ENCODE measurements around the gene OSBPL5.

OSBPL5 gene

DNA sequence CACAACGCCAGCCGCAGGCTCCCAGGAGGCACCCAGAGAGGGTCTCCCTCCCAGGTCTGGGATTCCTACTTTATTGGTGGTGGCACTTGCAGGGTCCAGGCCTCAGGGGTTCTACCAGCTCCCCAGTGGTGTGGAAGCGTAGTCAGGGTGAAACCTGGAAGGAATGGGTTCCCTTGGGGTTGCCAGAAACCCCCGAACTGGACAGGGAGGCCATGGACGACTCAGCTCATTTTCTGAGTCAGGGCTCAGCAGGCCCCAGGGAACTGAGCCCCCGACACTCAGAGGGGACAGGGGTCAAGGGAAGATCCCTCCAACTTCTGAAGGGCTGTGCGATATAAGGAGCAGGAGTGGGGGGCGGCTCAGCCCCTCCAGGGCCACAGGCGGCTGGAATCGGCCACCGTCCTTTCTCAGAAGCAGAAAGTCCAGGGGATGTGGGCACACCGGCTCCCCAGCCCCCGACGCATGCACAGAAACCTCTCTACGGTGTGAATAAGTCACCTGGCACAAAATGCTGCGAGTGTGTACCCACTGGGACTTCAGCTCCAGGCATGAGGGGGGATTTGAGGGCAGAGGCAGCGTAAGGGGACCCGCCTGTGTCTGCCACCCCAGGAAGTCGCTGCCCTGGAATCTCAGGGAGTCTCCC lies 28.4 kb upstream of the OSBPL5 start:
- WGBS (ENCODE audit: insufficient coverage): 87% methylated on average over 18 of the region's 19 CpGs
- Histone ChIP-seq H3K36me3 (ENCODE audit: control insufficient read depth in 4 of 4, insufficient read depth in 4 of 4, low read length in 3 of 4) (no peaks in the 10 kb centered on the region), H3K9me3 (ENCODE audit: control extremely low read depth in 1 of 5, control insufficient read depth in 4 of 5, insufficient read depth in 2 of 5, low read depth in 1 of 5, low read length in 4 of 5) (no peaks in the 10 kb centered on the region), H3K27ac (ENCODE audit: insufficient read depth in 1 of 2, low read depth in 1 of 2, low read length in 2 of 2, poor library complexity in 1 of 2, severe bottlenecking in 2 of 2) (no peak overlapping the region), H3K27me3 (replicated peaks in 2 of 5; ENCODE audit: control insufficient read depth in 4 of 5, insufficient read depth in 5 of 5, low read length in 4 of 5) (no peaks in the 10 kb centered on the region), H3K4me3 (ENCODE audit: control insufficient read depth in 1 of 7, extremely low read depth in 1 of 7, insufficient read depth in 4 of 7, low read depth in 2 of 7, low read length in 6 of 7) (no peak overlapping the region), H3K4me1 (ENCODE audit: control extremely low read depth in 1 of 4, control insufficient read depth in 4 of 4, insufficient read depth in 4 of 4, low read length in 3 of 4) (peaks cover 0 to 10% (median 2%) of the 10 kb centered on the region in 4 experiments)
- ChIA-PET CTCF (interaction anchor here (1.1 kb wide), 1 partner anchor 15 kb away, joined by 3 read pairs; no protein-coding TSS in a partner anchor), POLR2A (no interaction called here)
- no peak for DNase-seq

DNA sequence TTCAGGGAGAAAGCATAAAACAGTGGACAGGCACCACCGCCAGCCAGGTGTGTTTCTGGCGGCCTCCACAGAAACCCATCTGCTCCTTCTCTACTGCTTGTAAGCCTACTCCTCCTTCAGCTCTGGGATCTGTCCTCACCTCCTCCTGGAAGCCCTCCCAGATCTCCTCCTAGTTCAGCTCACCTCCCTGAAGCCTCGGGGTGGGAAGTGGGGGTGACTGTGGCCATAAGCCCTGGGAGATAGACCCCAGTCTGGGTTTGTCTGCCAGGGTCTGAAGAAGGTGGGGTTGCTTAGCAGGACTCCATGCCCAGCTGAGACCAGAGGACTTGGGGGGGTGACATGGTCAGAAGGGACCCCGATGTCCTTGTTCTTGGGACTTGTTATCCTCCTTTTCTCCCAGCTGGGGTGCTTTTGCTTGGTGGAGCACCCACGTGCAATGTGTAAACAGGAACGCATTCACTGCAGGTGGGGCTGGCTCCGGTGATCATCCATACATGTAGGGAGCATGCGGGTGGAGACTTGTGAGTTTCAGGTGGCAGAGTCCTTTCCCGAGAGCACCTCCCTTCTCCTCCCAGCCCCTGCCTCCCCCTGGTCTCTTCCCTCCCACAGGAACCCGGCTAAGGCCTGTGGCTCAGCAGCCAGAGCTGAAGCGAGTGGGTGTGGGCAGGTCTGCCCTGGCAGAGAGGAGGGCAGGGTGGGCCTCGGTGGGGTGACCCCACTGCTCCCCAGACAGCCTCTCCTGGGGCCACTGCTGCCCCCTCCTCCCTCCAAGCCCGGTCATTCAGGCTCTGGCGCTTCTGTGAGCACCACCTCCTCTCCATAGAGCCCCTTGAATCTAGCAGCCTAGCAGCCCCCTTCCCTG lies 27.6 kb upstream of the OSBPL5 start:
- Histone ChIP-seq H3K9me3 (ENCODE audit: control extremely low read depth in 1 of 5, control insufficient read depth in 4 of 5, insufficient read depth in 2 of 5, low read depth in 1 of 5, low read length in 4 of 5) (no peaks in the 10 kb centered on the region), H3K27me3 (replicated peaks in 2 of 5; ENCODE audit: control insufficient read depth in 4 of 5, insufficient read depth in 5 of 5, low read length in 4 of 5) (no peaks in the 10 kb centered on the region), H3K36me3 (ENCODE audit: control insufficient read depth in 4 of 4, insufficient read depth in 4 of 4, low read length in 3 of 4) (no peaks in the 10 kb centered on the region), H3K4me3 (ENCODE audit: control insufficient read depth in 1 of 7, extremely low read depth in 1 of 7, insufficient read depth in 4 of 7, low read depth in 2 of 7, low read length in 6 of 7) (no peak overlapping the region), H3K4me1 (ENCODE audit: control extremely low read depth in 1 of 4, control insufficient read depth in 4 of 4, insufficient read depth in 4 of 4, low read length in 3 of 4) (peaks cover 0 to 10% (median 2%) of the 10 kb centered on the region in 4 experiments), H3K27ac (ENCODE audit: insufficient read depth in 1 of 2, low read depth in 1 of 2, low read length in 2 of 2, poor library complexity in 1 of 2, severe bottlenecking in 2 of 2) (no peak overlapping the region)
- CTCF ChIA-PET: interaction anchor here (1.0 to 1.1 kb wide), 2 partner anchors 12 to 16 kb away, joined by 3 read pairs; no protein-coding TSS in a partner anchor
- WGBS (ENCODE audit: insufficient coverage): 94% methylated on average over 9 of the region's 14 CpGs
- DNase-seq: no peak
- POLR2A ChIA-PET: interaction anchor here (1.0 kb wide), 1 partner anchor 28 kb away, joined by 3 read pairs; no protein-coding TSS in a partner anchor

DNA sequence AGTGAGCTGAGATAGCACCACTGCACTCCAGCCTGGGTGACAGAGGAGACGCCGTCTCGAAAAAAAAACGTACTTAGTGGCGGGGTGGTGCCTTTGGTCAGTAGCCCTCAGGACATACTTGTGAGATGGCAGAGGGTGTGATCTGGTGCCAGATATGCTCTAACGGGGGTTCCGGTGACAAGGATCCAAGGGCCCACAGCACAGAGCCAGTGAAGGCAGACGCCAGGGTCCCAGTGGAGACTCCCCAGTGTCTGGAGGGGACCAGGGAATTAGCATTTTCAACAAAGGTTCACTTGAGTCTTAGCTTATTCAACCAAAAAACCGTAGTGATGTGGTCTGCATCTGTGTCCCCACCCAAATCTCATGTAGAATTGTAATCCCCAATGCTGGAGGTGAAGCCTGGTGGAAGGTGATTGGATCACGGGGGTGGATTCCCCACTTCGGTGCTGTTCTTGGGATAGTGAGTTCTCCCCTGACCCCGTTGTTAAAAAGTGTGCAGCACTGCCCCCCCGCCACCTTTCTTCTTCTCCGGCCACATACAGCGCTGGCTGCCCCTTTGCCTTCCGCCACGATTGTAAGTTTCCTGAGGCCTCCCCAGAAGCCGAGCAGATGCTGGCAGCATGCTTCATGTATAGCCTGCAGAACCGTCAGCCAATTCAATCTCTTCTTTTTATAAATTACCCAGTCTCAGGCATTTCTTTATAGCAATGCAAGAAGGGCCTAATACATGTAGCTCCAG lies 26.6 kb upstream of the OSBPL5 start:
- no peak overlapping the region for H3K4me3 ChIP-seq (ENCODE audit: control insufficient read depth in 1 of 7, extremely low read depth in 1 of 7, insufficient read depth in 4 of 7, low read depth in 2 of 7, low read length in 6 of 7)
- no peaks in the 10 kb centered on the region for H3K27me3 ChIP-seq (replicated peaks in 2 of 5; ENCODE audit: control insufficient read depth in 4 of 5, insufficient read depth in 5 of 5, low read length in 4 of 5)
- 97% methylated on average over 16 of the region's 19 CpGs for WGBS (ENCODE audit: insufficient coverage)
- H3K4me1 ChIP-seq (ENCODE audit: control extremely low read depth in 1 of 4, control insufficient read depth in 4 of 4, insufficient read depth in 4 of 4, low read length in 3 of 4): peaks cover 0 to 10% (median 2%) of the 10 kb centered on the region in 4 experiments
- ChIA-PET CTCF (interaction anchor here (1.0 kb wide), 1 partner anchor 13 kb away, joined by 3 read pairs; no protein-coding TSS in a partner anchor), POLR2A (interaction anchor here (1.0 kb wide), 1 partner anchor 27 kb away, joined by 3 read pairs; no protein-coding TSS in a partner anchor)
- DNase-seq: no peak
- no peaks in the 10 kb centered on the region for H3K9me3 ChIP-seq (ENCODE audit: control extremely low read depth in 1 of 5, control insufficient read depth in 4 of 5, insufficient read depth in 2 of 5, low read depth in 1 of 5, low read length in 4 of 5)
- H3K27ac ChIP-seq (ENCODE audit: insufficient read depth in 1 of 2, low read depth in 1 of 2, low read length in 2 of 2, poor library complexity in 1 of 2, severe bottlenecking in 2 of 2): no peak overlapping the region
- H3K36me3 ChIP-seq (ENCODE audit: control insufficient read depth in 4 of 4, insufficient read depth in 4 of 4, low read length in 3 of 4): no peaks in the 10 kb centered on the region

DNA sequence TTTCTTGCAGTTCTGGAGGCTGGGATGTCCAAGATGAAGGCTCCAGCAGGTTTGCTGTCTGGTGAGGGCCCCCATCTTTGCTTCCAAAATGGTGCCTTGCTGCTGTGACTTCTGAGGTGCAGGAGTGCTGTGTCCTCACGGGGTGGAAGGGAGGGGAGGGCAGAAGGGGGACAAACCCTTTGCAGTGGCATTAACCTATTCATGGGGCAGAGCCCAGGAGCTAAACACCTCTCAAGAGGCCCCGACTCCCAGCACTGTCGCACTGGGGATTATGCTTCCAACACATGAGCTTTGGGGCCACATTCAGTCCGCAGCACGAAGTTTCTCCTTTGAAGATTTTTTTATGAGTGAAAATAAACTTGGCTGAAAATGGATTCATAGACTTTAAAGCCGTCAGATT lies 25.5 kb upstream of the OSBPL5 start:
- Histone ChIP-seq H3K4me3 (ENCODE audit: control insufficient read depth in 1 of 7, extremely low read depth in 1 of 7, insufficient read depth in 4 of 7, low read depth in 2 of 7, low read length in 6 of 7) (no peak overlapping the region), H3K27me3 (replicated peaks in 2 of 5; ENCODE audit: control insufficient read depth in 4 of 5, insufficient read depth in 5 of 5, low read length in 4 of 5) (no peaks in the 10 kb centered on the region), H3K4me1 (ENCODE audit: control extremely low read depth in 1 of 4, control insufficient read depth in 4 of 4, insufficient read depth in 4 of 4, low read length in 3 of 4) (peaks cover 0 to 7% (median 1%) of the 10 kb centered on the region in 4 experiments), H3K36me3 (ENCODE audit: control insufficient read depth in 4 of 4, insufficient read depth in 4 of 4, low read length in 3 of 4) (no peaks in the 10 kb centered on the region), H3K9me3 (ENCODE audit: control extremely low read depth in 1 of 5, control insufficient read depth in 4 of 5, insufficient read depth in 2 of 5, low read depth in 1 of 5, low read length in 4 of 5) (no peaks in the 10 kb centered on the region), H3K27ac (ENCODE audit: insufficient read depth in 1 of 2, low read depth in 1 of 2, low read length in 2 of 2, poor library complexity in 1 of 2, severe bottlenecking in 2 of 2) (no peak overlapping the region)
- DNase-seq: no peak
- ChIA-PET CTCF (interaction anchor here (1.4 kb wide), 1 partner anchor 115 kb away, joined by 4 read pairs; no protein-coding TSS in a partner anchor), POLR2A (no interaction called here)
- WGBS (ENCODE audit: insufficient coverage): 98% methylated on average over 6 of the region's 6 CpGs

DNA sequence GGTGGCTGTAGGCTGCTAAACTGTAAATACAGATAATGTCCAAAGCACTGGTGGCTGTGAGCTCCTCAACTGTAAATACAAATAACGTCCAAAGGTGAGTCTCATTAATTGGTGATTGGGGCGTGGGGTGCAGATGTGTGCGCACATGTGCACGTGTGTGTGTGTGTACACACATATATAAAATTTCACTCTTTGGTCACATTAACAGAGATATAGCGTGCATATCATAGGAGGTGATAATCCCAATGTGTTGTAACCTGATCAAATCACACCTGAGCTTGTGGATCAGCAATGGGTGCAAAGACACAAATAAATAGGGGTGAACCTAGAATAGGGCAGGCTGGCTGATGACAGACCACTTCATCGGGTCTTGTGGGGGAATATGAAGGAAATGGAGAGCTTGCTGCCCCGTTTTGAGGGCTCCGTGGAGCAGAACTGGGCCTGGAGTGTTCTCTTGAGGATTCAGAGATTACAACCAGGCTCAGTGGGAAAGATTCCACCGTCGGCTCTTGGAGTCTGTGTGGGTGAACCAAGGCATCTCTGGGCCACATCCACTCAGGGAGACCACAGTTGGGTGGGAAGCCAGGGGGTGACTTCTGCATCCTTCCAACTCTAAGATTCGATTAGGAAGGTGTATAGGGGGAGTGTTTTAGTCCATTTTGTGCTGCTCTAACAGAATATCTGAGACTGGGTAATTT lies 24.9 kb upstream of the OSBPL5 start:
- H3K4me3 ChIP-seq (ENCODE audit: control insufficient read depth in 1 of 7, extremely low read depth in 1 of 7, insufficient read depth in 4 of 7, low read depth in 2 of 7, low read length in 6 of 7): no peak overlapping the region
- H3K36me3 ChIP-seq (ENCODE audit: control insufficient read depth in 4 of 4, insufficient read depth in 4 of 4, low read length in 3 of 4): no peaks in the 10 kb centered on the region
- peaks cover 0 to 3% (median 0%) of the 10 kb centered on the region in 4 experiments for H3K4me1 ChIP-seq (ENCODE audit: control extremely low read depth in 1 of 4, control insufficient read depth in 4 of 4, insufficient read depth in 4 of 4, low read length in 3 of 4)
- no peaks in the 10 kb centered on the region for H3K9me3 ChIP-seq (ENCODE audit: control extremely low read depth in 1 of 5, control insufficient read depth in 4 of 5, insufficient read depth in 2 of 5, low read depth in 1 of 5, low read length in 4 of 5)
- WGBS (ENCODE audit: insufficient coverage): 85% methylated on average over 6 of the region's 11 CpGs
- no peak for DNase-seq
- ChIA-PET CTCF (interaction anchor here (1.4 kb wide), 1 partner anchor 115 kb away, joined by 4 read pairs; no protein-coding TSS in a partner anchor), POLR2A (no interaction called here)
- no peak overlapping the region for H3K27ac ChIP-seq (ENCODE audit: insufficient read depth in 1 of 2, low read depth in 1 of 2, low read length in 2 of 2, poor library complexity in 1 of 2, severe bottlenecking in 2 of 2)
- H3K27me3 ChIP-seq (replicated peaks in 2 of 5; ENCODE audit: control insufficient read depth in 4 of 5, insufficient read depth in 5 of 5, low read length in 4 of 5): no peaks in the 10 kb centered on the region

DNA sequence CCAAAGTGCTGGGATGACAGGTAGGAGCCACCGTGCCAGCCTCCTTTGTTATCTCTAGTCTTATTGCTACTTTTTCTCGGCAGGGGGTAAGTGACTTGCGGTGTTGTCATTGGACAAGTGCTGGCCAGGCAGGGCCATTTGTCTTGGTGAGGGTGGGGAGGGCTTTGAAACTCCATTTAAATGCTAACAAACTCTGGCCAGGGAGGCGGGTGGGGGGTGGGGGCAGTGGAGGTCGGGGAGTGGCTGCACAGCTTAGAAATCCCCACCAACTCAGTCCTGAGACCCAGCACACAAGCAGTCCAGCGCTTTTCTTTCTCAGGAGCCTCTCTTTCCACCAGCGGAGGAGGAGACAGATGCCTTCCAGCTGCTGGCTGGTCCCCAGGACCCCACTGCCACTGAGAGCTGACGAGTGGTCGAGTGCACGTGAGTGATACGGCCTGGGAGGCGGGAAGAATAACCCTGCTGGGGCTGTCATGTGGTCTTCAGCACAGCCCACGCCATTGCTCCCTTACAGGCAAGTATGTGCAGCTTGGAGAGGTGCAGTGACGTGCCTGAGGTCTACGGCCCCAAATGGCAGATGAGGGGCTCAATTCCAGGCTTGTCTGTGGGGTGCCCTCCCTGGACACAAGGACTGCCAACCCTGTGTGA lies 24.2 kb upstream of the OSBPL5 start:
- ChIA-PET POLR2A (no interaction called here), CTCF (interaction anchor here (1.4 kb wide), 1 partner anchor 114 kb away, joined by 4 read pairs; no protein-coding TSS in a partner anchor)
- no peak overlapping the region for H3K4me3 ChIP-seq (ENCODE audit: control insufficient read depth in 1 of 7, extremely low read depth in 1 of 7, insufficient read depth in 4 of 7, low read depth in 2 of 7, low read length in 6 of 7)
- H3K36me3 ChIP-seq (ENCODE audit: control insufficient read depth in 4 of 4, insufficient read depth in 4 of 4, low read length in 3 of 4): no peaks in the 10 kb centered on the region
- H3K27ac ChIP-seq (ENCODE audit: insufficient read depth in 1 of 2, low read depth in 1 of 2, low read length in 2 of 2, poor library complexity in 1 of 2, severe bottlenecking in 2 of 2): no peak overlapping the region
- no peaks in the 10 kb centered on the region for H3K9me3 ChIP-seq (ENCODE audit: control extremely low read depth in 1 of 5, control insufficient read depth in 4 of 5, insufficient read depth in 2 of 5, low read depth in 1 of 5, low read length in 4 of 5)
- H3K4me1 ChIP-seq (ENCODE audit: control extremely low read depth in 1 of 4, control insufficient read depth in 4 of 4, insufficient read depth in 4 of 4, low read length in 3 of 4): peaks cover 0 to 3% (median 0%) of the 10 kb centered on the region in 4 experiments
- WGBS (ENCODE audit: insufficient coverage): 92% methylated on average over 7 of the region's 15 CpGs
- no peak for DNase-seq
- no peaks in the 10 kb centered on the region for H3K27me3 ChIP-seq (replicated peaks in 2 of 5; ENCODE audit: control insufficient read depth in 4 of 5, insufficient read depth in 5 of 5, low read length in 4 of 5)

Measured in common myeloid progenitor, CD34-positive (primary cell).